Duodenal mucosa (tissue), 2 donors: ENCODE results near the gene TSEN54.

Experiments
- H3K27ac ChIP-seq: one replicate; pipeline ENCODE4 v1.7.0; 2013; ENCODE audit warnings: low read depth, low read length
- H3K27me3 ChIP-seq, 2 donors: one replicate each; pipeline ENCODE4 v1.7.0; 2013; ENCODE audit warnings: low read length in 2 of 2, control low read depth in 1 of 2; ENCODE audit not compliant: insufficient read depth in 2 of 2, control insufficient read depth in 1 of 2
- H3K36me3 ChIP-seq, 2 donors: one replicate each; pipeline ENCODE4 v1.7.0; 2013; ENCODE audit warnings: low read length in 2 of 2, control low read depth in 1 of 2; ENCODE audit not compliant: insufficient read depth in 2 of 2, control insufficient read depth in 1 of 2
- H3K4me1 ChIP-seq, 2 donors: one replicate each; pipeline ENCODE4 v1.7.0; 2013; ENCODE audit warnings: low read length in 2 of 2, control low read depth in 1 of 2; ENCODE audit not compliant: insufficient read depth in 2 of 2, control insufficient read depth in 1 of 2
- H3K4me3 ChIP-seq, 2 donors: one replicate each; pipeline ENCODE4 v1.7.0; 2013; ENCODE audit warnings: low read length in 2 of 2, low read depth in 1 of 2
- H3K9ac ChIP-seq, 2 donors: one replicate each; pipeline ENCODE4 v1.7.0; 2013; ENCODE audit warnings: low read length in 2 of 2, low read depth in 1 of 2
- H3K9me3 ChIP-seq, 2 donors: one replicate each; pipeline ENCODE4 v1.7.0; 2013; ENCODE audit warnings: low read length in 2 of 2, control low read depth in 1 of 2; ENCODE audit not compliant: control insufficient read depth in 1 of 2

TSEN54 gene

DNA sequence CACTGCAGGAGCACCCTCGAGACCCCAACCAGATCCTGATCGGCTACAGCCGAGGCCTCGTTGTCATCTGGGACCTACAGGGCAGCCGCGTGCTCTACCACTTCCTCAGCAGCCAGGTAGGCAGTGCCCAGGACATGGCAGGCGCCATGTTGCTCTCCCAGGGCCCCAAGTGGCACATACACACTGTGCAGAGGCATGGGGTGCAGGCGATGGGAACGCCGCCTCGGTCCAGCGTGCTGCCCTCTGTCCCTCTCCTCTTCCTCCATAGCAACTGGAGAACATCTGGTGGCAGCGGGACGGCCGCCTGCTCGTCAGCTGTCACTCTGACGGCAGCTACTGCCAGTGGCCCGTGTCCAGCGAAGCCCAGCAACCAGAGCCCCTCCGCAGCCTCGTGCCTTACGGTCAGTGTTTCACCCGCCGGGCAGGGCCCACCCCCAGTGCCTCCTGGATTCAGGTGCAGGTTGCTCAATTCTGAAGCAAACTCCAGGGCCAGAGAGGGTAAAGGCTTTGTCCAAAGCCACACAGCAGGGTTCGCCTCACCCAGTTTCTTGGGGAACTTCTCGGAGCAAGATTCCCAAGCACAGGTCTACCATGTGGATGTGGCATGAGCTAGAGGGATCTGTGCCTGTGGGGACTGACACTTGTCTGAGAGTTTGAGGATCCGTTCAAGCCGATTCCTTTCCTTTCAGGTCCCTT lies 46.9 kb downstream of the TSEN54 start:
- Histone ChIP-seq H3K4me1 (peaks cover 3% of the 10 kb centered on the region in 2 donors), H3K4me3 (no peak overlapping the region), H3K9ac (no peak overlapping the region), H3K9me3 (no peaks in the 10 kb centered on the region), H3K27ac (no peak overlapping the region), H3K27me3 (no peaks in the 10 kb centered on the region), H3K36me3 (peaks cover 39 to 78% of the 10 kb centered on the region in 2 donors)

DNA sequence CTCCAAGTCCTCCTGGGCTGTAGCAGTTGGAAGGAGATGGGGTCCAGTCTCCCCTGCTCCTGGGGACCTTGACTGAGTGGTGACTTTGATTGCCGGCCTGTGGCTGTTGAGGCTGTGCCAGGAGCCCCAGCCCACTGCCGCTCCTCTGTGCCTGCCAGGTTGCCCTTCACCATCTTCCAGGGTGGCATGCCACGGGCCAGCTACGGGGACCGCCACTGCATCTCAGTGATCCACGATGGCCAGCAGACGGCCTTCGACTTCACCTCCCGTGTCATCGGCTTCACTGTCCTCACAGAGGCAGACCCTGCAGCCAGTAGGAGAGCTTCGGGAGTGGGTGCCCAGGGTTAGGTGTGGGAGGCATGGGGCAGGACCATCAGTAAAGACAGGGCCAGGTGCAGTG lies 47.9 kb downstream of the TSEN54 start:
- peaks cover 46 to 81% of the 10 kb centered on the region in 2 donors for H3K36me3 ChIP-seq
- no peak overlapping the region for H3K9ac ChIP-seq

DNA sequence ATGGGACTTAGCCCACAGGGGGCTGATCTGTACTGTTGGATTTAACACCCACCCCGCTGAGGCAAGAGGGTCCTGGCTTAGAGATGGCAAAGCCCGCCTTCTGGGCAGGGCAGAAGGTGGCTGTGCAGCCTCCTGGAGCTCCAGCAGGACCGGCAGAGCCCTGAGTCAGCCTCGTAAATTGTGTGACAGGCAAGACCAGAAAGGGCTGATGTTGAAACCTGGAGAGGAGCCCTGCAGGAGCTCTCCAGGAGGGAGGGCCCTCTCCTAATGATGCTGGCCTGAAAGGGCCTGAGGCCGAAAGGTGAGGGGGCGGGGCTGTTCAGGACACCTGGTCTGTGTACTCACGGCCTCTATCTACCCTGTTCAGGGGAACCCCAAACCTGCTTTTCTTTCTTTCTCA lies 48.7 kb downstream of the TSEN54 start:
- Histone ChIP-seq H3K27ac (no peak overlapping the region), H3K9ac (no peak overlapping the region), H3K4me3 (no peak overlapping the region), H3K9me3 (no peaks in the 10 kb centered on the region), H3K4me1 (no peaks in the 10 kb centered on the region), H3K36me3 (peaks cover 40 to 78% of the 10 kb centered on the region in 2 donors), H3K27me3 (no peaks in the 10 kb centered on the region)

More for the DNA sequence above, 47.9 kb downstream of the TSEN54 start:
- Histone ChIP-seq H3K27me3 (no peaks in the 10 kb centered on the region), H3K9me3 (no peaks in the 10 kb centered on the region), H3K4me3 (no peak overlapping the region), H3K4me1 (no peaks in the 10 kb centered on the region), H3K27ac (no peak overlapping the region)

DNA sequence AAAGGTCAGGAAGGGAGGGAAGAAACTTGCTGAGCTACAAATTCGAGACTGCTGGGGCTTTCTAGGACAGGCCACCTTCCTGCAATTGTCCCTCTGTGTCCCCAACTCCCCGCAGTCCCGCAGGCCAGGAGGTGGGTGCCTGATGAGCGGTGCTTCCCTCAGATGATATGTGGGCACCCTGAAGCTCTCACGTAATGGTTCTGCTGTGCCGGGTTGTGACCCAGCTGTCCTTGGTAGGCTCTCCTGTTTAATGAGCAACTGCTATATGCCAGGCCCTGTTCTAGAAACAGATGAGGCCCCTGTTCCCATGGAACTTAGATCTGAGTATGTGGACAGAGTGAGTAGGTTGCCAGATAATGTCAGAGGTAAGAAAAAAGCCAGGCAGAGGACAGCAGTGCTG lies 49.3 kb downstream of the TSEN54 start:
- H3K4me1 ChIP-seq, result no peaks in the 10 kb centered on the region
- peaks cover 45 to 81% of the 10 kb centered on the region in 2 donors for H3K36me3 ChIP-seq
- H3K27me3 ChIP-seq, result no peaks in the 10 kb centered on the region
- H3K4me3 ChIP-seq, result no peak overlapping the region
- no peak overlapping the region for H3K27ac ChIP-seq
- H3K9me3 ChIP-seq, result no peaks in the 10 kb centered on the region
- H3K9ac ChIP-seq, result no peak overlapping the region

DNA sequence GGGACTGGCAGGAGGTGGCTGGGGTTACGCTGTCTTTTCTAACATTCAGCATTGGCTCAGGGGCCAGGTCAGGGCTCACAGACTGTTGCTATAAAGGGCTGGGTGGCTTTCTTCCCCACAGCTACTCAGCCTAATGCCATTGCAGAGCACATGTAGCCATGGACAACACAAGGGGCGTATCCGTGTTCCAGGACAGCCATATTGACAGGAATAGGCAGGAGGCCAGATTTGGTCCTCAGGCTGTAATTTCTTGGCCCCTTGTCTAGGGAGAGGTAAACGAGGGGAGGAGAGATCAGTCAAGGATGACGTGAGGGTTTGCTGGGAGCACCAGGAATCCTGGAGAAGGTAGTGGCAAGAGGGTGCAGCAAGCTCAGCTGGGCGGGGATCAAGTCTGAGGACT lies 50.1 kb downstream of the TSEN54 start:
- no peak overlapping the region for H3K9ac ChIP-seq
- peaks cover 47 to 84% of the 10 kb centered on the region in 2 donors for H3K36me3 ChIP-seq
- no peak overlapping the region for H3K27ac ChIP-seq
- H3K4me3 ChIP-seq, result no peak overlapping the region
- no peaks in the 10 kb centered on the region for H3K27me3 ChIP-seq
- peaks cover 0 to 2% of the 10 kb centered on the region in 2 donors for H3K4me1 ChIP-seq
- no peaks in the 10 kb centered on the region for H3K9me3 ChIP-seq

DNA sequence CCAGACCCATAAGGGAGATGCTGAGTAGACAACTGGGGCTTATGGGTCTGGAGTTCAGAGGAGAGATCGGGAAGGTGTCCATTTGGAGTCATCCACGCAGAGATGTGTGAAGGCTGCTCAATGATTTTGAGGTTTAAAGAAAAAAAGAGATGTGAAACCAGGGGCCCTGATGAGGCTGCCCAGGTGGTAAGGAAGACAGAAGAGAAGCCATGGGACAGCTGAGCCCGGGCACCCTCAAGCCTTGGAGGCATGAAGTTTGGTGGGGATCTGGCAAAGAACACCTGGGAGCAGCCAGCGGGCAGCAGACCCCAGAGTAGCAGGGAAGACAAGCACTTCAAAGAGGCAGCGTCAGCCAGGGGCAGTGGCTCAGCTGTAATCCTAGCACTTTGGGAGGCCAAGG lies 50.5 kb downstream of the TSEN54 start:
- Histone ChIP-seq H3K4me3 (no peak overlapping the region), H3K9ac (no peak overlapping the region), H3K36me3 (peaks cover 47 to 87% of the 10 kb centered on the region in 2 donors), H3K27ac (no peak overlapping the region), H3K4me1 (peaks cover 0 to 6% of the 10 kb centered on the region in 2 donors), H3K27me3 (no peaks in the 10 kb centered on the region), H3K9me3 (no peaks in the 10 kb centered on the region)

DNA sequence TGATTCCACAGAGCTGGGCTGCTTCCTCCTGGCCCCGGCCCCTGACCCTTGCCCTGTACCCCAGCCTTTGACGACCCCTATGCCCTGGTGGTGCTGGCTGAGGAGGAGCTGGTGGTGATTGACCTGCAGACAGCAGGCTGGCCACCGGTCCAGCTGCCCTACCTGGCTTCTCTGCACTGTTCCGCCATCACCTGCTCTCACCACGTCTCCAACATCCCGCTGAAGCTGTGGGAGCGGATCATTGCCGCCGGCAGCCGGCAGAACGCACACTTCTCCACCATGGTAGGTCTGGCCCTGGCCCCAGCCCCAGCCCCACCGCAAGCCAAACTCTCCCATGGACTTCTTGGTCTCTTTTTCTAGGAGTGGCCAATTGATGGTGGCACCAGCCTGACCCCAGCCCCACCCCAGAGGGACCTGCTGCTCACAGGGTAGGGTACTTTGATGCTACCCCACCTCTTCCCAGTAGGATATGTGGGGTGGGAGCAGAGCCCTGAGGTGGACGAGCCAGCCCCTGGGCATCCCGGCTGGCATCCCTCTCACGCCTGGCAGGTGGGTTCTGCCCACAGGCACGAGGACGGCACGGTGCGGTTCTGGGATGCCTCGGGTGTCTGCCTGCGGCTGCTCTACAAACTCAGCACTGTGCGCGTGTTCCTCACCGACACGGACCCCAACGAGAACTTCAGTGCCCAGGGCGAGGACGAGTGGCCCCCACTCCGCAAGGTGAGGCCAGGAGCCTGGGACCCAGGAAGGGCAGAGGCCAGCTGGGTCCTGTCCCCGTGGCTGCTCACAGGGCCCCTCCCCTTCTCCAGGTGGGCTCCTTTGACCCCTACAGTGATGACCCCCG lies 52.3 kb downstream of the TSEN54 start:
- Histone ChIP-seq H3K36me3 (peaks cover 38 to 79% of the 10 kb centered on the region in 2 donors), H3K27ac (no peak overlapping the region), H3K9ac (no peak overlapping the region), H3K4me1 (peaks cover 0 to 6% of the 10 kb centered on the region in 2 donors), H3K27me3 (no peaks in the 10 kb centered on the region), H3K9me3 (no peaks in the 10 kb centered on the region), H3K4me3 (no peak overlapping the region)

DNA sequence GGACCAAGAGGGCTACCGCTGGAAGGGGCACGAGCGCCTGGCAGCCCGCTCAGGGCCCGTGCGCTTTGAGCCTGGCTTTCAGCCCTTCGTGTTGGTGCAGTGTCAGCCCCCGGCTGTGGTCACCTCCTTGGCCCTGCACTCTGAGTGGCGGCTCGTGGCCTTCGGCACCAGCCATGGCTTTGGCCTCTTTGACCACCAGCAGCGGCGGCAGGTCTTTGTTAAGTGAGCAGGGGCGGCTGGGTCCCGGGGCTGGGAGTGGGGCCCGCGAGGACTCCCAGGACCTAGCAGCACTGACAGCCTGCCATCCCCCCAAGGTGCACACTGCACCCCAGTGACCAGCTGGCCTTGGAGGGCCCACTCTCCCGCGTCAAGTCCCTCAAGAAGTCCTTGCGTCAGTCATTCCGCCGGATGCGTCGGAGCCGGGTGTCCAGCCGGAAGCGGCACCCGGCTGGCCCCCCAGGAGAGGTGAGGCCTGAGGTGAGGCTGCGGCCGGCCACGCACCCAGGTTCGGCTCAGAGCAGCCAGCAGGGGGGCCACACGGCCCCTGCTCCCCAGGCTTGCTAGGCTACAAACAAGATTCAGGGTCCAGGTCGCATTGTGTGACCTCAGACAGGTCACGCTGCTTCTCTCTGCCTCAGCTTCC lies 53.8 kb downstream of the TSEN54 start:
- Histone ChIP-seq H3K4me3 (no peak overlapping the region), H3K27ac (no peak overlapping the region), H3K9me3 (no peaks in the 10 kb centered on the region), H3K36me3 (peaks cover 31 to 68% of the 10 kb centered on the region in 2 donors), H3K27me3 (no peaks in the 10 kb centered on the region), H3K9ac (no peak overlapping the region), H3K4me1 (peaks cover 0 to 6% of the 10 kb centered on the region in 2 donors)

DNA sequence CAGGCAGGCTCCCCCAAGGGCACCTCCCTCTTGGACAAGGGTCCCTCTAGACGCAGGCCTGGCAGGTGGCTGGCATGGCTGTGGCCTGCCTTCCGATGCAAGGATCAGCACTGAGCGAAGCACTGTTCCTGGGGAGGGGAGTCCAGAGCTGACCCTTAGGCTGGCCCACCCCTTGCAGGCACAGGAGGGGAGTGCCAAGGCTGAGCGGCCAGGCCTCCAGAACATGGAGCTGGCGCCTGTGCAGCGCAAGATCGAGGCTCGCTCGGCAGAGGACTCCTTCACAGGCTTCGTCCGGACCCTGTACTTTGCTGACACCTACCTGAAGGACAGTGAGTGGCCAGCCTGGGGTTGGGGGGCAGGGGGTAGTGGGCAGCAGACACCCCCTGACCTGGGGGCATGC lies 54.4 kb downstream of the TSEN54 start:
- Histone ChIP-seq H3K9ac (no peak overlapping the region), H3K27me3 (no peaks in the 10 kb centered on the region), H3K27ac (no peak overlapping the region), H3K9me3 (no peaks in the 10 kb centered on the region), H3K4me3 (no peak overlapping the region), H3K36me3 (peaks cover 24 to 62% of the 10 kb centered on the region in 2 donors), H3K4me1 (peaks cover 0 to 6% of the 10 kb centered on the region in 2 donors)
